Adrenal gland (tissue), 12 donors: ENCODE results near the gene STAT5B. TPM values are rescaled to one million over a fixed set of nuclear protein-coding genes. Genes with fewer than 3 reads are reported as not detected.

Experiments
- DNase-seq, 7 donors: peaks; one replicate each; pipeline ENCODE4 v3.0.0-alpha.2; 2019 to 2020
- H3K27ac ChIP-seq, 5 donors: fragments of 200-600 bp; sonication (generic) in 4 of 5; 1 replicate in 3 of 5; 2 replicates in 2 of 5; pipeline versions ENCODE4 v1.5.1 to v1.8.0; 2016 to 2020; ENCODE audit warnings: mild to moderate bottlenecking in 1 of 5
- H3K27me3 ChIP-seq: fragments of 200-600 bp; 2 replicates; pipeline ENCODE4 v1.8.0; 2021
- H3K36me3 ChIP-seq, 2 donors: fragments of 200-600 bp; replicated peaks in 1 of 2; 1 replicate in 1 of 2; 2 replicates in 1 of 2; pipeline versions ENCODE4 v1.5.1 to v1.8.0; 2018 to 2022
- H3K4me1 ChIP-seq, 2 donors: fragments of 200-600 bp; replicated peaks in 1 of 2; 1 replicate in 1 of 2; 2 replicates in 1 of 2; pipeline versions ENCODE4 v1.5.1 to v1.8.0; 2018 to 2021
- H3K4me3 ChIP-seq, 4 donors: fragments of 200-600 bp; sonication (generic) in 3 of 4; one replicate each; pipeline ENCODE4 v1.5.1; 2016 to 2018
- H3K9me3 ChIP-seq, 3 donors: fragments of 200-600 bp; sonication (generic) in 1 of 3; replicated peaks in 1 of 3; 1 replicate in 2 of 3; 2 replicates in 1 of 3; pipeline versions ENCODE4 v1.5.1 to v1.8.0; 2016 to 2021
- POLR2A ChIP-seq, 2 donors: fragments of 450-650 bp; IDR thresholded peaks; one replicate each; pipeline ENCODE4 v1.6.1; 2017; ENCODE audit warnings: antibody characterized with exemption in 2 of 2, mild to moderate bottlenecking in 2 of 2, moderate library complexity in 1 of 2
- WGBS, 4 donors: extraction: QIAGEN DNeasy Blood & Tissue Kit in 2 of 4; methylation state at CpG; one replicate each; pipeline versions ENCODE4 v1.1.5 to v1.1.7; 2013 to 2017; 5-methylcytosine and 5-hydroxymethylcytosine counted together
- intact Hi-C, 2 donors: fragments of 100-400 bp; cut with DNase I; formaldehyde crosslinking; loops; one replicate each; pipeline versions ENCODE4 v1.14.1 to v1.15.0; 2022 to 2023
- polyA plus RNA-seq, 3 donors: library from polyadenylated mRNA; stranded (reverse); fragments of 200-250 nt in 2 of 3; fragments of 350-450 nt in 1 of 3; fragmentation: Illumina TruSeq in 1 of 3; extraction: RNeasy Lipid Tissue Mini Kit (QIAGEN cat#74804) in 1 of 3; gene quantifications; one replicate each; pipeline ENCODE4 v1.2.3, GENCODE V29; 2013 to 2014
- total RNA-seq, 9 donors: library from RNA; depleted of rRNA in 4 of 9; stranded (reverse); fragments of >200 nt in 4 of 9; fragments of 120-200 nt in 1 of 9; fragmentation: NEBNext Ultra II Directional in 1 of 9; extraction: Animal tissue kit (Norgen Biotek cat#: 25700) in 1 of 9; gene quantifications; one replicate each; pipeline versions ENCODE4 v1.1.0 to v1.2.4, GENCODE V29; 2013 to 2023
- TF ChIP-seq, protein P1 (sequence below), 6 experiments: fragments of 450-650 bp in 4 of 6; fragments of 200-600 bp in 2 of 6; sonication (generic) in 1 of 6; IDR thresholded peaks; 1 replicate in 5 of 6; 2 replicates in 1 of 6; pipeline versions ENCODE4 v1.5.1 to v1.8.0; 2016 to 2021; ENCODE audit warnings: antibody characterized with exemption in 6 of 6, mild to moderate bottlenecking in 2 of 6, moderate library complexity in 1 of 6
- donor health status: healthy with polysubstance abuse.
- donor health status: Bipolar disorder and iron deficiency.
- donor health status: DM: yes; HTN: yes; CAD: no.
- donor health status: DM: no; HTN: no; CAD: no.
- donor health status: DM: no; HTN: no; CAD: no.
- donor health status: DM: yes; HTN: yes; CAD: no.

Gene STAT5B
- total and polyA plus RNA-seq, 12 donors = 30.3 to 128 (median 101) TPM

DNA sequence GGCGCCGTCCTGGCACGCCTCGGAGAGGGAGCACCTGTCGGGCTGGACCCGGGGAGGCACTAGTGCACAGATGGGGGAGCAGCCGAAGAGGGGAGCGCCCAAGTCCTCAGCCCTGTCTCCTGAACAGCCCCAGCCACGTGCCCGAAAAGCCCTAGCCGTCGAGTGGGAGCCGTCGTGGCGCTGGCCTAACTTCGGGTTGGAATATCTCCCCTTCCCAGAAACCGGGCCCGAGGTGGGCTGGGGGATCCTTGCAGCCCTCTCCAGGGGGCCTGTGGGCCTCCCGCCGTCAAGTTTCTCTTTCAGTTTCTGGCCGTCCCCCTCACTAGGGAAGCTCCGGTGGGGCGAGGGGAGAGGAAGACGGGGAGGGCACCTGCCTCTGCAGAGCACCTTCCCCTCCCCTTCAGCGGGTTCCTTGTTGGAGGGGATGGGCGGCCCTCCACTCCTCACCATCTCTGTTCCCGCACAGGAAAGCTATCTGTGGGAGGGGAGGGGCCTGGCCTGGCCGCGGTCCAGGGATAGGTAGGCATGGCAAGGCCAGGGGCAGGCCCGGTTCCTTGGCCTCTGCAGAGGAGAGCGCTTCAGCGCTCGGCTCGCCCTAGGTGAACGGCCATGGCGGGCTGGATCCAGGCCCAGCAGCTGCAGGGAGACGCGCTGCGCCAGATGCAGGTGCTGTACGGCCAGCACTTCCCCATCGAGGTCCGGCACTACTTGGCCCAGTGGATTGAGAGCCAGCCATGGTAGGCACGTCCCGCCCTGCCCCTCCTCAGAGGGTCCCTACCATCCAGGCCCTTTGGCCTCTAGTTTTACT is 12.8 kb upstream of the STAT5B start:
- TF ChIP-seq POLR2A (IDR thresholded peaks at IDR 0.05) = no peak
- TF ChIP-seq, protein P1, sequence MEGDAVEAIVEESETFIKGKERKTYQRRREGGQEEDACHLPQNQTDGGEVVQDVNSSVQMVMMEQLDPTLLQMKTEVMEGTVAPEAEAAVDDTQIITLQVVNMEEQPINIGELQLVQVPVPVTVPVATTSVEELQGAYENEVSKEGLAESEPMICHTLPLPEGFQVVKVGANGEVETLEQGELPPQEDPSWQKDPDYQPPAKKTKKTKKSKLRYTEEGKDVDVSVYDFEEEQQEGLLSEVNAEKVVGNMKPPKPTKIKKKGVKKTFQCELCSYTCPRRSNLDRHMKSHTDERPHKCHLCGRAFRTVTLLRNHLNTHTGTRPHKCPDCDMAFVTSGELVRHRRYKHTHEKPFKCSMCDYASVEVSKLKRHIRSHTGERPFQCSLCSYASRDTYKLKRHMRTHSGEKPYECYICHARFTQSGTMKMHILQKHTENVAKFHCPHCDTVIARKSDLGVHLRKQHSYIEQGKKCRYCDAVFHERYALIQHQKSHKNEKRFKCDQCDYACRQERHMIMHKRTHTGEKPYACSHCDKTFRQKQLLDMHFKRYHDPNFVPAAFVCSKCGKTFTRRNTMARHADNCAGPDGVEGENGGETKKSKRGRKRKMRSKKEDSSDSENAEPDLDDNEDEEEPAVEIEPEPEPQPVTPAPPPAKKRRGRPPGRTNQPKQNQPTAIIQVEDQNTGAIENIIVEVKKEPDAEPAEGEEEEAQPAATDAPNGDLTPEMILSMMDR (IDR thresholded peaks at IDR 0.05) = no peak
- 25 to 40% (median 30%) methylated on average over 8 to 44 of the region's 44 CpGs for WGBS, 4 donors
- Histone ChIP-seq H3K36me3 (peaks cover 0 to 27% of the 10 kb centered on the region in 2 donors), H3K27me3 (no peaks in the 10 kb centered on the region), H3K27ac (peak overlapping the region; percentile 65 to 96 (median 89)), H3K4me3 (peak overlapping the region in 3 of 4 donors; percentile 16 to 59 (median 44)), H3K4me1 (peaks cover 32 to 34% of the 10 kb centered on the region in 2 donors), H3K9me3 (no peaks in the 10 kb centered on the region)
- intact Hi-C loops = no loop called here
- DNase-seq = peak; percentile 56 to 79 (median 63)

GRCh38 chr17:42287977-42288802 is 12.0 kb upstream of the STAT5B start, which contains the start of gene STAT5A:
Gene STAT5A (plus strand): TSS chr17:42288498. CDS start chr17:42289412, 914 bp downstream.
- DNase-seq = peak; percentile 87 to 96 (median 94)
- intact Hi-C loops = no loop called here
- H3K4me1 ChIP-seq = peaks cover 32 to 40% of the 10 kb centered on the region in 2 donors
- peak within 1 kb of the TSS; percentile 65 to 96 (median 89) for H3K27ac ChIP-seq
- no peaks in the 10 kb centered on the region for H3K9me3 ChIP-seq
- peak; percentile 82 to 93 for TF ChIP-seq POLR2A (IDR thresholded peaks at IDR 0.05)
- TF ChIP-seq, protein P1 (IDR thresholded peaks at IDR 0.05) = no peak
- H3K4me3 ChIP-seq = peak within 1 kb of the TSS in 3 of 4 donors; percentile 29 to 59 (median 44)
- 4 to 13% (median 7%) methylated on average over 16 to 88 of the region's 88 CpGs for WGBS, 4 donors
- no peaks in the 10 kb centered on the region for H3K27me3 ChIP-seq
- peaks cover 0 to 20% of the 10 kb centered on the region in 2 donors for H3K36me3 ChIP-seq

DNA sequence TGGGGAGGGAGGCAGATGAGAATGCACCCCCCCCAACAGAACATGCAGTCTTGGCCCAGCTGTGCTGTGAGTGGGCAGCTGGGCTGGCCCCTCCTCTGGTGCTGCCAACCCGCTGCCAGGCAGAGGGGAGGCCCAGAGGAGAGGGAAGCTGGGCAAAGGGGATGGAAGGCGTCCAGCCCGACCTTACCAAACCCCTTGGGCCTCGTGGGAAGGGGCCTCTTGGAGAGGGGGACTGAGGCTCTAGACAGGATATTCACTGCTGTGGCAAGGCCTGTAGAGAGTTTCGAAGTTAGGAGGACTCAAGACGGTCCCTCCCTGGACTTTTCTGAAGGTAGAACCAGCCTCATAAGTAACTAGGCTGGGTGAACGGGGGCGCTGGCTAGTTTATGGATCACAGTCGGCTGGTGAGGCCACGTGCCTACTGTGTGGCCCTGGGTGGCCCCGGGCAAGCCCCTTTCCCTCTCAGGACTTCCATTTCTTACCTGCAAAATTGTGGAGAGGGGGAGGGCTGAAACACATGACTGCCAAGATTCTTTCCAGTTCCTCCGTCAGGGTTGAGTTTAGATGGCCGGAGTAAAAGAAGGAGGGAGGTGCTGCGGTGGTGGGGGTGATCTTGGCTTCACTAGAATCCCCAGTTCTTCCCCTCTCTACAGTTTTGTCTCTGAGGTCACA is 11.2 kb upstream of the STAT5B start:
- WGBS, 4 donors = 4 to 21% (median 6%) methylated on average over 13 to 14 of the region's 14 CpGs
- Histone ChIP-seq H3K4me1 (peaks cover 32 to 43% of the 10 kb centered on the region in 2 donors), H3K4me3 (peak overlapping the region in 2 of 4 donors; percentile 44 to 59), H3K36me3 (peaks cover 0 to 14% of the 10 kb centered on the region in 2 donors), H3K27me3 (no peaks in the 10 kb centered on the region), H3K9me3 (no peaks in the 10 kb centered on the region), H3K27ac (peak overlapping the region; percentile 65 to 96 (median 89))
- intact Hi-C loops = no loop called here
- peak in 1 of 2 donors; percentile 70 for TF ChIP-seq POLR2A (IDR thresholded peaks at IDR 0.05)
- TF ChIP-seq, protein P1 (IDR thresholded peaks at IDR 0.05) = no peak
- DNase-seq = peak; percentile 67 to 88 (median 78)
